ENCODE results near the gene THADA.

The THADA gene

DNA sequence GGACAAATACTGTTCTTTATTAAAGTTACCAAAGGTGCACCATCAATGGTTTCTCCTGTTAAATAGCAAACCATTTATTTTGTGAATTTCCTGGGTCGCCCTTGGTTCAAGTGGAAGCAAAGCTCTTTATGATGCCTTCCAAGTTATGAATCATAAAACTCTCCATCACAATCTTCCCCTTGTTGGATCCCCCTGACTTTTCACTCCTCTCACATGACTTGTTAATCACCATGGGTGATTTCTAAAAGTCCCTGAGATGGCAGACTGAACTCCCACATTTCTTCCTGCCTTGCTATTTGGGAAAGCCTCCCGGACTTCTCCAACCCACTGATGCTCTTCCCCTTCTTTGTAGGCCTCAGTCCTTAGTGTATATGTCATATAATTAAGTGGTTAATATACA lies 176.0 kb downstream of the THADA start:
- Histone ChIP-seq H3K4me2 (no peak overlapping the region; the same call in 1 of the 2 replicates), H2AFZ (ENCODE audit: low read depth) (no peak overlapping the region), H3K27me3 (ENCODE audit: insufficient read depth, low read depth) (no peaks in the 10 kb centered on the region), H3K79me2 (ENCODE audit: insufficient read depth, low read depth) (no peaks in the 10 kb centered on the region), H3K4me1 (ENCODE audit: low read depth, poor library complexity, severe bottlenecking) (peaks cover 80% of the 10 kb centered on the region), H3K9ac (no peak overlapping the region), H3K4me3 (IDR thresholded peaks at IDR 0.05; ENCODE audit: insufficient read depth, low read depth, low read length) (no peak overlapping the region), H3K27ac (no peak overlapping the region; the same call in 1 of the 2 replicates), H3K36me3 (ENCODE audit: insufficient read depth) (no peaks in the 10 kb centered on the region), H4K20me1 (ENCODE audit: insufficient read depth) (no peaks in the 10 kb centered on the region)
- TF ChIP-seq, protein P1, sequence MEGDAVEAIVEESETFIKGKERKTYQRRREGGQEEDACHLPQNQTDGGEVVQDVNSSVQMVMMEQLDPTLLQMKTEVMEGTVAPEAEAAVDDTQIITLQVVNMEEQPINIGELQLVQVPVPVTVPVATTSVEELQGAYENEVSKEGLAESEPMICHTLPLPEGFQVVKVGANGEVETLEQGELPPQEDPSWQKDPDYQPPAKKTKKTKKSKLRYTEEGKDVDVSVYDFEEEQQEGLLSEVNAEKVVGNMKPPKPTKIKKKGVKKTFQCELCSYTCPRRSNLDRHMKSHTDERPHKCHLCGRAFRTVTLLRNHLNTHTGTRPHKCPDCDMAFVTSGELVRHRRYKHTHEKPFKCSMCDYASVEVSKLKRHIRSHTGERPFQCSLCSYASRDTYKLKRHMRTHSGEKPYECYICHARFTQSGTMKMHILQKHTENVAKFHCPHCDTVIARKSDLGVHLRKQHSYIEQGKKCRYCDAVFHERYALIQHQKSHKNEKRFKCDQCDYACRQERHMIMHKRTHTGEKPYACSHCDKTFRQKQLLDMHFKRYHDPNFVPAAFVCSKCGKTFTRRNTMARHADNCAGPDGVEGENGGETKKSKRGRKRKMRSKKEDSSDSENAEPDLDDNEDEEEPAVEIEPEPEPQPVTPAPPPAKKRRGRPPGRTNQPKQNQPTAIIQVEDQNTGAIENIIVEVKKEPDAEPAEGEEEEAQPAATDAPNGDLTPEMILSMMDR (conservative IDR thresholded peaks at IDR 0.05; ENCODE audit: low read depth, low read length) = no peak

DNA sequence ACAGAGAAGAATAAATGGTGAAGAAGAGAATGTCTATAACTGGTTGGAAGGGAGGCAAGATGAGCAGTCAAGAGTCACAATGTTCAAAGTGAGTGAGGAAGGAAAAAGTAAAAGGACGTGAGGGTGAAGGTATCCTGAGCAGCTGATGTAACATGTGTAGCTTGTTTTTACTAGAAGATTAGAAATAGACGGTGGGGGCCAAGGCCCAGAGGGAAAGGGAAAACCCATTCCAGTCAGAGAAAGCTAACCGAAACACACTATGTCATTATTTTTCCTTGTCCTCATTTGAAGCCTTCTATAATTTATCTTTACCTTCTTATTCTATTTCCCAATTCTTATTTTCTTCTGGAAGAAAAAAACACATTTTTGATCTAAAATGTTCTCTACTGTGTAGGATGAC lies 176.6 kb downstream of the THADA start:
- TF ChIP-seq, protein P1 (conservative IDR thresholded peaks at IDR 0.05; ENCODE audit: low read depth, low read length) = no peak
- no peak overlapping the region for H3K9ac ChIP-seq
- H3K79me2 ChIP-seq (ENCODE audit: insufficient read depth, low read depth) = no peaks in the 10 kb centered on the region
- H3K4me1 ChIP-seq (ENCODE audit: low read depth, poor library complexity, severe bottlenecking) = peaks cover 74% of the 10 kb centered on the region
- no peaks in the 10 kb centered on the region for H4K20me1 ChIP-seq (ENCODE audit: insufficient read depth)
- no peak overlapping the region for H3K4me2 ChIP-seq
- no peaks in the 10 kb centered on the region for H3K36me3 ChIP-seq (ENCODE audit: insufficient read depth)
- H3K27me3 ChIP-seq (ENCODE audit: insufficient read depth, low read depth) = no peaks in the 10 kb centered on the region
- no peak overlapping the region for H3K4me3 ChIP-seq (IDR thresholded peaks at IDR 0.05; ENCODE audit: insufficient read depth, low read depth, low read length)
- no peak overlapping the region for H2AFZ ChIP-seq (ENCODE audit: low read depth)
- H3K27ac ChIP-seq = no peak overlapping the region

DNA sequence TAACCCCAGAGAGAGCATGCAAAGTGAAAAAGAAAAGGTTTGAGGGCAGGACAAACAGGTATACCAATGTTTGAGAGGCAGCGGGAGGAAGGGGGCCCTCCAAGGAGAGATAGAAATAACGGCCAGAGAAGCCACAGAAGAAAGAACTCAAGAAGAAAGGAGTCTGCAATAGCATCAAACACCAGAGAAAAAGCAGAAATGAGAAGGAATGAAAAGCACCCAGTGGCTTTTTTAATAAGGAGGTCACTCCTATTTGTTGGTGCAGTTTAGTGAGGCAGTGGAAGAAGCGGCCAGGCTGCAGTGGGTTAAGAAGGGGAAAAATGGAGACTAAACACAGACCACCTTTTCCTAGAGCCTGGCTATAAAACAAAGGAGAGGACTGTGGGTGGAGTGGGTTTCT lies 177.2 kb downstream of the THADA start:
- no peaks in the 10 kb centered on the region for H3K79me2 ChIP-seq (ENCODE audit: insufficient read depth, low read depth)
- H3K27ac ChIP-seq = no peak overlapping the region
- H3K4me1 ChIP-seq (ENCODE audit: low read depth, poor library complexity, severe bottlenecking) = peaks cover 68% of the 10 kb centered on the region
- TF ChIP-seq, protein P1 (conservative IDR thresholded peaks at IDR 0.05; ENCODE audit: low read depth, low read length) = no peak
- no peaks in the 10 kb centered on the region for H3K36me3 ChIP-seq (ENCODE audit: insufficient read depth)
- no peak overlapping the region for H3K4me3 ChIP-seq (IDR thresholded peaks at IDR 0.05; ENCODE audit: insufficient read depth, low read depth, low read length)
- no peaks in the 10 kb centered on the region for H4K20me1 ChIP-seq (ENCODE audit: insufficient read depth)
- H3K4me2 ChIP-seq = no peak overlapping the region
- H3K9ac ChIP-seq = no peak overlapping the region
- no peaks in the 10 kb centered on the region for H3K27me3 ChIP-seq (ENCODE audit: insufficient read depth, low read depth)
- H2AFZ ChIP-seq (ENCODE audit: low read depth) = no peak overlapping the region

DNA sequence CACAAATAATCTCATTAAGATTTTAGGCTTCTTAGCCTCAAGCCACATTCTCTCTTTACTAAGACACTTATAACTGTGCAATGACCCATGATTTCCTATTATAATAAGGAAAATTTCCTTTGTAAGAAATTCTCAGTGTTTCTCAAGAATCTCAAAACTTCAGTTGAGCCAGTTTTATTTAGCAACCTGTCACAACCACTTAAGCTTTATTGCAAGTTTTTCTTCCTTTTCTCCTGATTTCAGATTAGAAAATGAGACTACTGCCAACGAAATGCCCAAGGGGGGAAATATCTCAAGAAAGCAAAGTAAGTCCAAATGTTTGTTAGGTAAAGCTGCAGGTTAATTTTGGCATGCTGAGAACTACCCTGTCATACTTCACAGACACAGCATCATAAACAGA lies 178.5 kb downstream of the THADA start:
- Histone ChIP-seq H3K4me1 (ENCODE audit: low read depth, poor library complexity, severe bottlenecking) (peaks cover 54% of the 10 kb centered on the region), H4K20me1 (ENCODE audit: insufficient read depth) (no peaks in the 10 kb centered on the region), H2AFZ (ENCODE audit: low read depth) (no peak overlapping the region), H3K27ac (no peak overlapping the region), H3K36me3 (ENCODE audit: insufficient read depth) (no peaks in the 10 kb centered on the region), H3K4me3 (IDR thresholded peaks at IDR 0.05; ENCODE audit: insufficient read depth, low read depth, low read length) (no peak overlapping the region), H3K4me2 (no peak overlapping the region), H3K27me3 (ENCODE audit: insufficient read depth, low read depth) (no peaks in the 10 kb centered on the region), H3K79me2 (ENCODE audit: insufficient read depth, low read depth) (no peaks in the 10 kb centered on the region), H3K9ac (no peak overlapping the region)
- TF ChIP-seq, protein P1 (conservative IDR thresholded peaks at IDR 0.05; ENCODE audit: low read depth, low read length) = no peak

All from KMS-11 (cell line).